K562 (cell line): ENCODE measurements around the gene KDM4C. TPM values are rescaled to one million over a fixed set of nuclear protein-coding genes. Genes with fewer than 3 reads are reported as not detected.
A peak's percentile ranks its signal among the peaks of the same experiment; 100 is the strongest.

Experiments
- AFF4 ChIP-seq: sonication (generic); formaldehyde crosslinking; IDR thresholded peaks from 2 replicates; pipeline ENCODE4 v1.8.0; 2023; ENCODE audit warnings: mild to moderate bottlenecking, missing genetic modification reagents
- ATF1 ChIP-seq, 2 experiments: fragments of 450-650 bp in 1 of 2; IDR thresholded peaks; 2 replicates each; pipeline ENCODE4 v1.6.1; 2016; ENCODE audit warnings: missing compliant biosample characterization in 1 of 2, missing genetic modification characterization in 1 of 2
- ATF2 ChIP-seq: sonication (generic); formaldehyde crosslinking; IDR thresholded peaks from 2 replicates; pipeline ENCODE4 v1.8.1; 2022; ENCODE audit warnings: missing genetic modification reagents
- CREM ChIP-seq: IDR thresholded peaks from 2 replicates; pipeline ENCODE4 v1.6.1; 2014; ENCODE audit warnings: antibody characterized with exemption, low read depth
- ELF4 ChIP-seq: fragments of 450-650 bp; formaldehyde crosslinking; IDR thresholded peaks from 2 replicates; pipeline ENCODE4 v1.4.0; 2022; ENCODE audit warnings: missing genetic modification characterization
- ESRRA ChIP-seq: fragments of 450-650 bp; IDR thresholded peaks from 2 replicates; pipeline ENCODE4 v1.6.1; 2014; ENCODE audit warnings: low read depth, mild to moderate bottlenecking, moderate library complexity, borderline replicate concordance
- NCOA4 ChIP-seq: fragments of 450-650 bp; IDR thresholded peaks from 2 replicates; pipeline ENCODE4 v1.6.1; 2018; ENCODE audit warnings: mild to moderate bottlenecking; ENCODE audit not compliant: partially characterized antibody
- NCOR1 ChIP-seq: fragments of 450-650 bp; IDR thresholded peaks from 2 replicates; pipeline ENCODE4 v1.6.1; 2016; ENCODE audit warnings: mild to moderate bottlenecking, moderate library complexity
- NR4A1 ChIP-seq, 2 experiments: fragments of 250-450 bp in 1 of 2; fragments of 450-650 bp in 1 of 2; sonication (Bioruptor Pico) in 1 of 2; IDR thresholded peaks; 2 replicates each; pipeline versions ENCODE4 v1.4.0 to v1.6.1; 2016 to 2020; ENCODE audit warnings: mild to moderate bottlenecking in 2 of 2, missing compliant biosample characterization in 1 of 2, missing genetic modification characterization in 1 of 2, moderate library complexity in 1 of 2
- PHB ChIP-seq: fragments of 250-450 bp; sonication (Bioruptor Pico); IDR thresholded peaks from 2 replicates; pipeline ENCODE4 v1.5.0; 2021
- RBM17 ChIP-seq: fragments of 200-400 bp; formaldehyde crosslinking; IDR thresholded peaks from 2 replicates; pipeline ENCODE4 v1.6.1; 2017; ENCODE audit warnings: low read depth, mild to moderate bottlenecking, low read length, borderline replicate concordance
- RBM22 ChIP-seq: fragments of 200-400 bp; formaldehyde crosslinking; IDR thresholded peaks from 2 replicates; pipeline ENCODE4 v1.6.1; 2018; ENCODE audit warnings: low read length, low read depth; ENCODE audit not compliant: poor library complexity, severe bottlenecking
- RCOR1 ChIP-seq, 2 experiments: IDR thresholded peaks; 2 replicates each; pipeline ENCODE4 v1.6.1; 2012; ENCODE audit warnings: low read depth in 2 of 2, low read length in 2 of 2, borderline replicate concordance in 1 of 2, improper control_type of control experiment in 1 of 2
- SMARCA4 ChIP-seq: fragments of 450-650 bp; IDR thresholded peaks from 2 replicates; pipeline ENCODE4 v1.6.1; 2016
- TFE3 ChIP-seq: fragments of 450-650 bp; formaldehyde crosslinking; IDR thresholded peaks from 2 replicates; pipeline ENCODE4 v1.4.0; 2020; ENCODE audit warnings: mild to moderate bottlenecking, mixed read lengths
- ZSCAN32 ChIP-seq: fragments of 450-650 bp; formaldehyde crosslinking; IDR thresholded peaks from 2 replicates; pipeline ENCODE4 v1.4.0; 2020; ENCODE audit warnings: mild to moderate bottlenecking, moderate library complexity
- polyA plus RNA-seq, 8 experiments: library from polyadenylated mRNA; depleted of rRNA in 4 of 8; stranded (reverse) in 5 of 8; unstranded in 3 of 8; fragments of >200 nt; fragmentation: Nextera tagmentation in 2 of 8; fragmentation: Illumina TruSeq in 1 of 8; extraction: Ambion mirVana in 2 of 8; extraction: Trizol in 1 of 8; gene quantifications; 2 replicates each; pipeline versions ENCODE4 v1.2.1 to v1.2.3, GENCODE V29; 2011 to 2014; ENCODE audit warnings: inconsistent platforms in 1 of 8, missing spikeins in 1 of 8
- total RNA-seq, 7 experiments: library from RNA; depleted of rRNA in 6 of 7; stranded (reverse); fragments of >200 nt in 6 of 7; fragmentation: Illumina TruSeq in 2 of 7; extraction: Trizol in 2 of 7; gene quantifications; 2 replicates each; pipeline versions ENCODE4 v1.2.1 to v1.2.3, GENCODE V29; 2011 to 2021; ENCODE audit warnings: low replicate concordance in 1 of 7
- TF ChIP-seq, protein P1 (sequence below): fragments of 450-650 bp; formaldehyde crosslinking; IDR thresholded peaks from 2 replicates; pipeline ENCODE4 v1.4.0; 2022; ENCODE audit warnings: mild to moderate bottlenecking, moderate library complexity
- TF ChIP-seq, protein P2 (sequence below): fragments of 250-450 bp; sonication (Bioruptor Pico); IDR thresholded peaks from 2 replicates; pipeline ENCODE4 v1.8.0; 2021; ENCODE audit warnings: borderline replicate concordance, mild to moderate bottlenecking, moderate library complexity; ENCODE audit not compliant: poor library complexity, severe bottlenecking
- TF ChIP-seq, protein P3 (sequence below), 2 experiments: fragments of 450-650 bp; IDR thresholded peaks; 2 replicates each; pipeline ENCODE4 v1.6.1; 2016

Gene KDM4C
- total and polyA plus RNA-seq, 9 of the 15 experiments (the other 6 are each of a cell fraction or from before 2014, with no cell fraction given), result 5.4 to 17.0 (median 12.6) TPM

GRCh38 chr9:6931913-6932312 lies 174.1 kb downstream of the KDM4C start (continued):
- TF ChIP-seq TFE3 (CRISPR knock-in tag) (no peak), ESRRA (no peak), NCOA4 (no peak), ZSCAN32 (CRISPR knock-in tag) (no peak), NR4A1 (CRISPR knock-in tag; IDR thresholded peaks at IDR 0.05) (no peak), NR4A1 (tag; IDR thresholded peaks at IDR 0.05) (no peak), PHB (CRISPR knock-in tag) (no peak), RCOR1 (IDR thresholded peaks at IDR 0.05; ENCODE audit: borderline replicate concordance in 1 of 2, low read depth in 2 of 2, low read length in 2 of 2) (peak in 1 of 2 experiments; percentile 36; a peak in 1 of 4 replicates), ATF2 (no peak), SMARCA4 (peak; percentile 92), AFF4 (CRISPR knock-in tag) (no peak), RBM17 (no peak), ELF4 (CRISPR knock-in tag) (no peak), RBM22 (no peak), NCOR1 (peak; percentile 66), CREM (peak; percentile 54), ATF1 (CRISPR knock-in tag; IDR thresholded peaks at IDR 0.05) (no peak), ATF1 (tag; IDR thresholded peaks at IDR 0.05) (peak; percentile 43)
- TF ChIP-seq, protein P1, sequence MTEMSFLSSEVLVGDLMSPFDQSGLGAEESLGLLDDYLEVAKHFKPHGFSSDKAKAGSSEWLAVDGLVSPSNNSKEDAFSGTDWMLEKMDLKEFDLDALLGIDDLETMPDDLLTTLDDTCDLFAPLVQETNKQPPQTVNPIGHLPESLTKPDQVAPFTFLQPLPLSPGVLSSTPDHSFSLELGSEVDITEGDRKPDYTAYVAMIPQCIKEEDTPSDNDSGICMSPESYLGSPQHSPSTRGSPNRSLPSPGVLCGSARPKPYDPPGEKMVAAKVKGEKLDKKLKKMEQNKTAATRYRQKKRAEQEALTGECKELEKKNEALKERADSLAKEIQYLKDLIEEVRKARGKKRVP (CRISPR knock-in tag), result no peak
- TF ChIP-seq, protein P2, sequence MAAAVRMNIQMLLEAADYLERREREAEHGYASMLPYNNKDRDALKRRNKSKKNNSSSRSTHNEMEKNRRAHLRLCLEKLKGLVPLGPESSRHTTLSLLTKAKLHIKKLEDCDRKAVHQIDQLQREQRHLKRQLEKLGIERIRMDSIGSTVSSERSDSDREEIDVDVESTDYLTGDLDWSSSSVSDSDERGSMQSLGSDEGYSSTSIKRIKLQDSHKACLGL (CRISPR knock-in tag), result no peak
- TF ChIP-seq, protein P3, sequence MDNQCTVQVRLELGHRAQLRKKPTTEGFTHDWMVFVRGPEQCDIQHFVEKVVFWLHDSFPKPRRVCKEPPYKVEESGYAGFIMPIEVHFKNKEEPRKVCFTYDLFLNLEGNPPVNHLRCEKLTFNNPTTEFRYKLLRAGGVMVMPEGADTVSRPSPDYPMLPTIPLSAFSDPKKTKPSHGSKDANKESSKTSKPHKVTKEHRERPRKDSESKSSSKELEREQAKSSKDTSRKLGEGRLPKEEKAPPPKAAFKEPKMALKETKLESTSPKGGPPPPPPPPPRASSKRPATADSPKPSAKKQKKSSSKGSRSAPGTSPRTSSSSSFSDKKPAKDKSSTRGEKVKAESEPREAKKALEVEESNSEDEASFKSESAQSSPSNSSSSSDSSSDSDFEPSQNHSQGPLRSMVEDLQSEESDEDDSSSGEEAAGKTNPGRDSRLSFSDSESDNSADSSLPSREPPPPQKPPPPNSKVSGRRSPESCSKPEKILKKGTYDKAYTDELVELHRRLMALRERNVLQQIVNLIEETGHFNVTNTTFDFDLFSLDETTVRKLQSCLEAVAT (IDR thresholded peaks at IDR 0.05), result no peak
